Neural progenitor cell (in vitro differentiated cells): ENCODE measurements around the gene ACY1. TPM values are rescaled to one million over a fixed set of nuclear protein-coding genes. Genes with fewer than 3 reads are reported as not detected.
A peak's percentile ranks its signal among the peaks of the same experiment; 100 is the strongest.

Source experiments
- DNase-seq: peaks from one replicate; pipeline ENCODE4 v3.0.0-alpha.2; 2016; ENCODE audit warnings: low spot score
- H2AFZ ChIP-seq: fragments of 200-600 bp; sonication (generic); replicated peaks from 2 replicates; pipeline ENCODE4 v1.6.1; 2016; ENCODE audit warnings: antibody characterized with exemption
- H3F3A ChIP-seq: fragments of 200-600 bp; sonication (generic); 2 replicates; pipeline ENCODE4 v1.6.1; 2016; ENCODE audit warnings: antibody characterized with exemption, low read depth
- H3K27ac ChIP-seq: fragments of 200-600 bp; sonication (generic); 2 replicates; pipeline ENCODE4 v1.5.1; 2016; ENCODE audit warnings: mild to moderate bottlenecking
- H3K27me3 ChIP-seq: fragments of 200-600 bp; sonication (generic); 2 replicates; pipeline ENCODE4 v1.6.1; 2016; ENCODE audit warnings: mild to moderate bottlenecking, moderate library complexity
- H3K36me3 ChIP-seq: fragments of 200-600 bp; sonication (generic); 2 replicates; pipeline ENCODE4 v1.5.1; 2016
- H3K4me1 ChIP-seq: fragments of 200-600 bp; sonication (generic); 2 replicates; pipeline ENCODE4 v1.6.1; 2016; ENCODE audit warnings: mixed run types
- H3K4me2 ChIP-seq: fragments of 200-600 bp; sonication (generic); 2 replicates; pipeline ENCODE4 v1.6.1; 2016
- H3K4me3 ChIP-seq: fragments of 200-600 bp; sonication (generic); 2 replicates; pipeline ENCODE4 v1.5.1; 2016
- H3K79me2 ChIP-seq: fragments of 200-600 bp; sonication (generic); 2 replicates; pipeline ENCODE4 v1.6.1; 2016; ENCODE audit warnings: low read depth
- H3K9ac ChIP-seq: fragments of 200-600 bp; sonication (generic); 2 replicates; pipeline ENCODE4 v1.6.1; 2016
- H3K9me3 ChIP-seq: fragments of 200-600 bp; sonication (generic); 2 replicates; pipeline ENCODE4 v1.5.1; 2016; ENCODE audit warnings: low read depth
- H4K20me1 ChIP-seq: fragments of 200-600 bp; sonication (generic); 2 replicates; pipeline ENCODE4 v1.6.1; 2016; ENCODE audit warnings: low read depth
- H3K27ac Mint-ChIP-seq: 3 replicates; pipeline ENCODE4 v1.8.0; 2021; ENCODE audit warnings: mixed read lengths
- H3K27me3 Mint-ChIP-seq: 2 replicates; pipeline ENCODE4 v1.8.0; 2022; ENCODE audit warnings: low read depth, mild to moderate bottlenecking, inconsistent platforms, moderate library complexity, mixed read lengths; ENCODE audit not compliant: insufficient read depth
- H3K36me3 Mint-ChIP-seq: 3 replicates; pipeline ENCODE4 v1.8.0; 2021; ENCODE audit warnings: mixed read lengths
- H3K4me1 Mint-ChIP-seq: 3 replicates; pipeline ENCODE4 v1.8.0; 2021; ENCODE audit warnings: mixed read lengths
- H3K4me3 Mint-ChIP-seq: 3 replicates; pipeline ENCODE4 v1.8.0; 2021; ENCODE audit warnings: mild to moderate bottlenecking, moderate library complexity, mixed read lengths
- H3K9me3 Mint-ChIP-seq: 3 replicates; pipeline ENCODE4 v1.8.0; 2020; ENCODE audit warnings: mixed read lengths
- CTCF ChIP-seq: fragments of 200-600 bp; sonication (generic); IDR thresholded peaks from 2 replicates; pipeline ENCODE4 v1.5.1; 2017; ENCODE audit warnings: antibody characterized with exemption, mild to moderate bottlenecking
- EZH2 ChIP-seq: fragments of 200-600 bp; sonication (generic); IDR thresholded peaks from 2 replicates; pipeline ENCODE4 v1.6.1; 2017; ENCODE audit warnings: antibody characterized with exemption, mild to moderate bottlenecking, moderate library complexity
- EZH2phosphoT487 ChIP-seq: fragments of 200-600 bp; sonication (generic); IDR thresholded peaks from 2 replicates; pipeline ENCODE4 v1.6.1; 2017; ENCODE audit warnings: antibody characterized with exemption
- total RNA-seq: library from RNA; depleted of rRNA; stranded (reverse); fragments of >200 nt; gene quantifications from 2 replicates; pipeline ENCODE4 v1.2.3, GENCODE V29; 2015; ENCODE audit warnings: low replicate concordance

Gene ACY1
- total RNA-seq, 1 donor from 2014 or later, result 17.3 TPM

GRCh38 chr3:51941798-51942602, 41.3 kb upstream of the ACY1 start, which contains the start of the genes PARP3 and RRP9:
PARP3 (plus strand) TSS chr3:51942363; CDS start chr3:51943356, 993 bp downstream.
RRP9 (minus strand) TSS chr3:51941904; CDS start chr3:51941867, 37 bp downstream.
- Mint-ChIP-seq H3K27ac (peak within 1 kb of the TSS; percentile 72), H3K4me3 (peak within 1 kb of the TSS; percentile 92), H3K4me1 (peaks cover 13% of the 10 kb centered on the region), H3K36me3 (no peaks in the 10 kb centered on the region), H3K9me3 (no peaks in the 10 kb centered on the region), H3K27me3 (peaks cover 11% of the 10 kb centered on the region)
- Histone ChIP-seq H3K27me3 (peaks cover 7% of the 10 kb centered on the region), H3K27ac (no peak within 1 kb of the TSS), H3K9ac (peak within 1 kb of the TSS; percentile 38), H4K20me1 (peaks cover 13% of the 10 kb centered on the region), H3K79me2 (peaks cover 25% of the 10 kb centered on the region), H3K4me1 (peaks cover 12% of the 10 kb centered on the region), H3K4me3 (peak within 1 kb of the TSS; percentile 70), H3F3A (no peaks in the 10 kb centered on the region), H2AFZ (peak within 1 kb of the TSS; percentile 78), H3K4me2 (peak within 1 kb of the TSS; percentile 95), H3K9me3 (no peaks in the 10 kb centered on the region), H3K36me3 (no peaks in the 10 kb centered on the region)
- TF ChIP-seq CTCF (peak; percentile 99), EZH2phosphoT487 (no peak), EZH2 (no peak)
- DNase-seq, result peak; percentile 100

GRCh38 chr3:51942603-51943450, 40.5 kb upstream of the ACY1 start:
- H3K79me2 ChIP-seq, result peaks cover 25% of the 10 kb centered on the region
- no peaks in the 10 kb centered on the region for H3K9me3 ChIP-seq
- no peak for DNase-seq
- peak overlapping the region; percentile 47 for H3K4me3 ChIP-seq
- peak overlapping the region; percentile 79 for H3K4me2 ChIP-seq
- Mint-ChIP-seq H3K27me3 (peaks cover 10% of the 10 kb centered on the region), H3K36me3 (no peaks in the 10 kb centered on the region), H3K4me3 (peak overlapping the region; percentile 92), H3K4me1 (peaks cover 13% of the 10 kb centered on the region), H3K9me3 (no peaks in the 10 kb centered on the region), H3K27ac (peak overlapping the region; percentile 72)
- H3F3A ChIP-seq, result no peaks in the 10 kb centered on the region
- no peak overlapping the region for H3K9ac ChIP-seq
- no peak overlapping the region for H3K27ac ChIP-seq
- peaks cover 12% of the 10 kb centered on the region for H3K4me1 ChIP-seq
- H3K36me3 ChIP-seq, result no peaks in the 10 kb centered on the region
- H2AFZ ChIP-seq, result peak overlapping the region; percentile 78
- peaks cover 13% of the 10 kb centered on the region for H4K20me1 ChIP-seq
- peaks cover 9% of the 10 kb centered on the region for H3K27me3 ChIP-seq
- TF ChIP-seq CTCF (no peak), EZH2 (no peak), EZH2phosphoT487 (no peak)

GRCh38 chr3:51943451-51944391, 39.6 kb upstream of the ACY1 start:
- H3K27ac Mint-ChIP-seq, result no peak overlapping the region
- H3K36me3 Mint-ChIP-seq, result no peaks in the 10 kb centered on the region
- Histone ChIP-seq H3K9me3 (no peaks in the 10 kb centered on the region), H3K36me3 (no peaks in the 10 kb centered on the region), H3K27ac (no peak overlapping the region), H3F3A (no peaks in the 10 kb centered on the region), H3K4me2 (no peak overlapping the region), H2AFZ (no peak overlapping the region), H3K9ac (no peak overlapping the region), H3K4me1 (peaks cover 12% of the 10 kb centered on the region), H4K20me1 (peaks cover 13% of the 10 kb centered on the region), H3K79me2 (peaks cover 25% of the 10 kb centered on the region), H3K4me3 (no peak overlapping the region), H3K27me3 (peaks cover 18% of the 10 kb centered on the region)
- H3K4me3 Mint-ChIP-seq, result no peak overlapping the region
- TF ChIP-seq CTCF, result no peak
- no peak for TF ChIP-seq EZH2phosphoT487
- TF ChIP-seq EZH2, result no peak
- no peaks in the 10 kb centered on the region for H3K9me3 Mint-ChIP-seq
- H3K27me3 Mint-ChIP-seq, result peaks cover 10% of the 10 kb centered on the region
- DNase-seq, result no peak
- H3K4me1 Mint-ChIP-seq, result peaks cover 13% of the 10 kb centered on the region
